Measurements from ENCODE around the gene UBQLN2.

GRCh38 chrX:56564164-56564885, 898 bp downstream of the UBQLN2 start:
- TF ChIP-seq CTCF (IDR thresholded peaks at IDR 0.05; ENCODE audit: insufficient read depth, low read depth, low read length) (no peak), EZH2 (IDR thresholded peaks at IDR 0.05; ENCODE audit: insufficient read depth, low read length) (no peak)
